Right cardiac atrium (tissue), 5 donors: ENCODE data around the gene CMIP. TPM values are rescaled to one million over a fixed set of nuclear protein-coding genes. Genes with fewer than 3 reads are reported as not detected.

ENCODE experiments used
- ATAC-seq, 2 donors: fragments of 200-7000 bp; cut with Tn5 transposase; one replicate each; pipeline versions ENCODE4 v1.8.0 to v1.9.1; 2020; ENCODE audit warnings: moderate library complexity in 2 of 2, mild to moderate bottlenecking in 1 of 2
- DNase-seq, 3 donors: peaks; one replicate each; pipeline ENCODE4 v3.0.0-alpha.2; 2020
- H3K27ac ChIP-seq: one replicate; pipeline ENCODE4 v1.5.1; 2013; ENCODE audit warnings: mild to moderate bottlenecking, low read length, control low read depth, moderate library complexity
- H3K27me3 ChIP-seq: one replicate; pipeline ENCODE4 v1.6.1; 2013; ENCODE audit not compliant: control insufficient read depth, insufficient read depth
- H3K4me1 ChIP-seq: one replicate; pipeline ENCODE4 v1.6.1; 2013; ENCODE audit warnings: low read length; ENCODE audit not compliant: control insufficient read depth, insufficient read depth
- H3K4me3 ChIP-seq: one replicate; pipeline ENCODE4 v1.5.1; 2013; ENCODE audit warnings: low read length, control low read depth
- H3K9me3 ChIP-seq: one replicate; pipeline ENCODE4 v1.6.1; 2013; ENCODE audit warnings: low read length; ENCODE audit not compliant: control insufficient read depth
- WGBS: extraction: QIAGEN DNeasy Blood & Tissue Kit; methylation state at CpG from one replicate; pipeline ENCODE4 v1.1.7; 2013; 5-methylcytosine and 5-hydroxymethylcytosine counted together
- intact Hi-C, 4 donors: fragments of 100-400 bp; cut with DNase I; formaldehyde crosslinking; loops; one replicate each; pipeline versions ENCODE4 v1.11.0 to v1.14.0; 2022 to 2023
- polyA plus RNA-seq: library from polyadenylated mRNA; stranded (reverse); fragments of 200-250 nt; gene quantifications from one replicate; pipeline ENCODE4 v1.2.3, GENCODE V29; 2013
- total RNA-seq, 4 donors: library from RNA; stranded (reverse); fragmentation: NEBNext Ultra II Directional; extraction: Animal tissue kit (Norgen Biotek cat#: 25700); gene quantifications; one replicate each; pipeline ENCODE4 v1.2.1, GENCODE V29; 2021
- donor health status: healthy with polysubstance abuse.
- donor health status: DM: no; HTN: yes; CAD: no.
- donor health status: DM: no; HTN: no; CAD: no.
- donor health status: DM: no; HTN: yes; CAD: no; lungs with severe emphysema.
- donor health status: DM: yes; HTN: yes; CAD: no.

The CMIP gene
- total and polyA plus RNA-seq, 5 donors = 9.0 to 29.0 (median 19.2) TPM

GRCh38 chr16:81473558-81473957, 28.9 kb downstream of the CMIP start:
- WGBS = 31% methylated on average over 10 of the region's 10 CpGs
- H3K27me3 ChIP-seq = no peaks in the 10 kb centered on the region
- H3K9me3 ChIP-seq = no peaks in the 10 kb centered on the region
- ATAC-seq = peak; percentile 55 to 72
- H3K27ac ChIP-seq = no peak overlapping the region
- peak; percentile 62 to 79 (median 74) for DNase-seq
- H3K4me1 ChIP-seq = peaks cover 18% of the 10 kb centered on the region
- no peak overlapping the region for H3K4me3 ChIP-seq
- intact Hi-C loops = no loop called here

- Histone ChIP-seq H3K4me1 (peaks cover 20% of the 10 kb centered on the region), H3K27me3 (no peaks in the 10 kb centered on the region), H3K9me3 (no peaks in the 10 kb centered on the region), H3K4me3 (no peak overlapping the region), H3K27ac (peak overlapping the region; percentile 28)
- WGBS = 85% methylated on average over 20 of the region's 20 CpGs
- ATAC-seq = peak; percentile 34 to 39
- intact Hi-C loops = no loop called here
- DNase-seq = peak in 1 of 3 donors; percentile 41
Measured at GRCh38 chr16:81473969-81474959, 29.7 kb downstream of the CMIP start.

- H3K27ac ChIP-seq = peak overlapping the region; percentile 75
- WGBS = 83% methylated on average over 19 of the region's 19 CpGs
- no peak overlapping the region for H3K4me3 ChIP-seq
- H3K9me3 ChIP-seq = no peaks in the 10 kb centered on the region
- intact Hi-C loops = no loop called here
- peaks cover 21% of the 10 kb centered on the region for H3K4me1 ChIP-seq
- peak in 1 of 3 donors; percentile 22 for DNase-seq
- H3K27me3 ChIP-seq = no peaks in the 10 kb centered on the region
- no peak for ATAC-seq
Measured at GRCh38 chr16:81477697-81478693, 33.4 kb downstream of the CMIP start.

GRCh38 chr16:81478876-81479511, 34.4 kb downstream of the CMIP start:
- Histone ChIP-seq H3K4me3 (no peak overlapping the region), H3K27me3 (no peaks in the 10 kb centered on the region), H3K4me1 (peaks cover 18% of the 10 kb centered on the region), H3K9me3 (no peaks in the 10 kb centered on the region), H3K27ac (peak overlapping the region; percentile 75)
- 59% methylated on average over 13 of the region's 13 CpGs for WGBS
- DNase-seq = peak; percentile 53 to 74 (median 64)
- intact Hi-C loops = no loop called here
- ATAC-seq = peak; percentile 65 to 83

GRCh38 chr16:81480606-81481206, 36.1 kb downstream of the CMIP start:
- whole genome bisulfite sequencing = 88% methylated on average over 9 of the region's 9 CpGs
- Histone ChIP-seq H3K4me1 (peaks cover 13% of the 10 kb centered on the region), H3K9me3 (no peaks in the 10 kb centered on the region), H3K4me3 (no peak overlapping the region), H3K27me3 (no peaks in the 10 kb centered on the region), H3K27ac (no peak overlapping the region)
- no peak for ATAC-seq
- intact Hi-C loops = no loop called here
- peak in 1 of 3 donors; percentile 14 for DNase-seq

- H3K27me3 ChIP-seq = no peaks in the 10 kb centered on the region
- WGBS = 79% methylated on average over 11 of the region's 11 CpGs
- no peak overlapping the region for H3K27ac ChIP-seq
- peak; percentile 19 to 44 for ATAC-seq
- peaks cover 13% of the 10 kb centered on the region for H3K4me1 ChIP-seq
- intact Hi-C loops = no loop called here
- H3K9me3 ChIP-seq = no peaks in the 10 kb centered on the region
- no peak overlapping the region for H3K4me3 ChIP-seq
- peak in 2 of 3 donors; percentile 50 to 85 for DNase-seq
Measured at GRCh38 chr16:81481207-81481821, 36.7 kb downstream of the CMIP start.

GRCh38 chr16:81482329-81483063, 37.9 kb downstream of the CMIP start:
- no peak overlapping the region for H3K27ac ChIP-seq
- intact Hi-C loops = no loop called here
- no peaks in the 10 kb centered on the region for H3K9me3 ChIP-seq
- H3K4me1 ChIP-seq = peaks cover 16% of the 10 kb centered on the region
- DNase-seq (peak in 1 of 3 donors; percentile 64), ATAC-seq (no peak)
- no peak overlapping the region for H3K4me3 ChIP-seq
- WGBS = 81% methylated on average over 15 of the region's 15 CpGs
- no peaks in the 10 kb centered on the region for H3K27me3 ChIP-seq

- no peak overlapping the region for H3K4me3 ChIP-seq
- intact Hi-C loops = no loop called here
- peaks cover 12% of the 10 kb centered on the region for H3K4me1 ChIP-seq
- H3K9me3 ChIP-seq = no peaks in the 10 kb centered on the region
- WGBS = 84% methylated on average over 10 of the region's 10 CpGs
- DNase-seq (peak in 1 of 3 donors; percentile 35), ATAC-seq (no peak)
- no peaks in the 10 kb centered on the region for H3K27me3 ChIP-seq
- H3K27ac ChIP-seq = no peak overlapping the region
Measured at GRCh38 chr16:81483064-81483969, 38.7 kb downstream of the CMIP start.
